ENCODE measurements around the gene C17orf50. TPM values are rescaled to one million over a fixed set of nuclear protein-coding genes. Genes with fewer than 3 reads are reported as not detected.

C17orf50 gene
- total and polyA plus RNA-seq, 2 of the 13 experiments (the other 11 are each of a cell fraction or from before 2014, with no cell fraction given): not detected

DNA sequence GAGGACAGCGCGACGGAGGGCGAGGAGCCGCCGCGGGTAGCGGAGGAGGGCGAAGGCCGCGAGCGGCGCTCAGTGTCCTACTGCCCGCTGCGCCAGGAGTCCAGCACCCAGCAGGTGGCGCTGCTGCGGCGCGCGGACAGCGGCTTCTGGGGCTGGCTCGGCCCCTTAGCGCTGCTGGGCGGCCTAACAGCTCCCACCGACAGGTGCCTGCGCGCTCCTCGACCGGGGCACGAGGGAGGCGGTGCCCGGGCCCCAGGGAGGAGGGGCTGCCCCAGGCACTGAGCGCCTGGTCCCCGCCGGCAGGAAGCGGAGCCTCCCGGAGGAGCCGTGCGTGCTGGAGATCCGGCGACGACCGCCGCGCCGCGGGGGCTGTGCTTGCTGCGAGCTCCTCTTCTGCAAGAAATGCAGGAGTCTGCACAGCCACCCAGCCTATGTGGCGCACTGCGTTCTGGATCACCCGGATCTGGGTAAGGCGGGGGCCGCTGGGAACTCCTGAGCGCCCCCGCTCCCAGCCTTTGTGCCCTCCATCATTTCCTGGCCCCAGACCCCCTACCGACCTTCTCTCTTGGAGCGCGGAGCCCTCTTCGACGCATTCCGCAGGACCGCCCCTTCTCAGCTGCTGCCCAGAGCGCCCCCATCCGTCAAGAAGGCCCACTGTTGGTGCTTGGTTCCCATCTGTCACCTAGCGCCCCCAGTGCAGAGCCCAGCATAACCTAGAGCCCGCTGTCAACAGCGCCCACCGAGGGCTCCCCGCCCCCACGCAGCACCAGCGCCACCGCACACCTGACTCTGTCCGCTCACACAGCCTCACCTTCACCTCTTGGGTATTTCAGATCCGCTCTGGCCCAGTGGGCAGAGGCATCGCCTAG lies 3.7 kb downstream of the C17orf50 start (continued):
- TF ChIP-seq MXD1 (CRISPR knock-in tag; IDR thresholded peaks at IDR 0.05): peak; percentile 34; the same call in 1 of the 2 replicates
- TF ChIP-seq RBM39 (IDR thresholded peaks at IDR 0.05; ENCODE audit: low read depth, low read length, poor library complexity, severe bottlenecking): peak; percentile 76
- no peak for TF ChIP-seq THYN1 (CRISPR knock-in tag; IDR thresholded peaks at IDR 0.05; ENCODE audit: borderline replicate concordance, low read depth)
- 0 out of 2 replicates have a peak, but pooled peaks have one; percentile 19 for TF ChIP-seq ZNF629 (CRISPR knock-in tag; conservative IDR thresholded peaks at IDR 0.05)
- TF ChIP-seq ZNF782 (CRISPR knock-in tag; IDR thresholded peaks at IDR 0.05; ENCODE audit: borderline replicate concordance): peak; percentile 93; the same call in 1 of the 2 replicates
- TF ChIP-seq, protein P1, sequence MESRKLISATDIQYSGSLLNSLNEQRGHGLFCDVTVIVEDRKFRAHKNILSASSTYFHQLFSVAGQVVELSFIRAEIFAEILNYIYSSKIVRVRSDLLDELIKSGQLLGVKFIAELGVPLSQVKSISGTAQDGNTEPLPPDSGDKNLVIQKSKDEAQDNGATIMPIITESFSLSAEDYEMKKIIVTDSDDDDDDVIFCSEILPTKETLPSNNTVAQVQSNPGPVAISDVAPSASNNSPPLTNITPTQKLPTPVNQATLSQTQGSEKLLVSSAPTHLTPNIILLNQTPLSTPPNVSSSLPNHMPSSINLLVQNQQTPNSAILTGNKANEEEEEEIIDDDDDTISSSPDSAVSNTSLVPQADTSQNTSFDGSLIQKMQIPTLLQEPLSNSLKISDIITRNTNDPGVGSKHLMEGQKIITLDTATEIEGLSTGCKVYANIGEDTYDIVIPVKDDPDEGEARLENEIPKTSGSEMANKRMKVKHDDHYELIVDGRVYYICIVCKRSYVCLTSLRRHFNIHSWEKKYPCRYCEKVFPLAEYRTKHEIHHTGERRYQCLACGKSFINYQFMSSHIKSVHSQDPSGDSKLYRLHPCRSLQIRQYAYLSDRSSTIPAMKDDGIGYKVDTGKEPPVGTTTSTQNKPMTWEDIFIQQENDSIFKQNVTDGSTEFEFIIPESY (CRISPR knock-in tag; IDR thresholded peaks at IDR 0.05): no peak
- TF ChIP-seq RFXAP (CRISPR knock-in tag; IDR thresholded peaks at IDR 0.05; ENCODE audit: borderline replicate concordance): 0 out of 2 replicates have a peak, but pooled peaks have one; percentile 60
- TF ChIP-seq MATR3 (CRISPR knock-in tag; IDR thresholded peaks at IDR 0.05): no peak
- peak; percentile 34 for TF ChIP-seq SP2 (CRISPR knock-in tag; IDR thresholded peaks at IDR 0.05)
- TF ChIP-seq ZBTB2 (CRISPR knock-in tag; IDR thresholded peaks at IDR 0.05; ENCODE audit: low read depth): no peak
- TF ChIP-seq TEAD2 (CRISPR knock-in tag; IDR thresholded peaks at IDR 0.05): no peak
- peak; percentile 97 for TF ChIP-seq ZSCAN20 (CRISPR knock-in tag; IDR thresholded peaks at IDR 0.05; ENCODE audit: borderline replicate concordance)
- TF ChIP-seq ZNF230 (CRISPR knock-in tag; IDR thresholded peaks at IDR 0.05): peak; percentile 82; the same call in 1 of the 2 replicates
- peak; percentile 33; the same call in 1 of the 2 replicates for TF ChIP-seq ZNF674 (CRISPR knock-in tag; IDR thresholded peaks at IDR 0.05; ENCODE audit: low read depth)
- no peak; the same call in 1 of the 2 replicates for TF ChIP-seq ZNF816 (CRISPR knock-in tag; IDR thresholded peaks at IDR 0.05; ENCODE audit: borderline replicate concordance)
- TF ChIP-seq, protein P2, sequence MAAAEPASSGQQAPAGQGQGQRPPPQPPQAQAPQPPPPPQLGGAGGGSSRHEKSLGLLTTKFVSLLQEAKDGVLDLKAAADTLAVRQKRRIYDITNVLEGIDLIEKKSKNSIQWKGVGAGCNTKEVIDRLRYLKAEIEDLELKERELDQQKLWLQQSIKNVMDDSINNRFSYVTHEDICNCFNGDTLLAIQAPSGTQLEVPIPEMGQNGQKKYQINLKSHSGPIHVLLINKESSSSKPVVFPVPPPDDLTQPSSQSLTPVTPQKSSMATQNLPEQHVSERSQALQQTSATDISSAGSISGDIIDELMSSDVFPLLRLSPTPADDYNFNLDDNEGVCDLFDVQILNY (CRISPR knock-in tag; conservative IDR thresholded peaks at IDR 0.05): 0 out of 2 replicates have a peak, but pooled peaks have one; percentile 46
- TF ChIP-seq, protein P3, sequence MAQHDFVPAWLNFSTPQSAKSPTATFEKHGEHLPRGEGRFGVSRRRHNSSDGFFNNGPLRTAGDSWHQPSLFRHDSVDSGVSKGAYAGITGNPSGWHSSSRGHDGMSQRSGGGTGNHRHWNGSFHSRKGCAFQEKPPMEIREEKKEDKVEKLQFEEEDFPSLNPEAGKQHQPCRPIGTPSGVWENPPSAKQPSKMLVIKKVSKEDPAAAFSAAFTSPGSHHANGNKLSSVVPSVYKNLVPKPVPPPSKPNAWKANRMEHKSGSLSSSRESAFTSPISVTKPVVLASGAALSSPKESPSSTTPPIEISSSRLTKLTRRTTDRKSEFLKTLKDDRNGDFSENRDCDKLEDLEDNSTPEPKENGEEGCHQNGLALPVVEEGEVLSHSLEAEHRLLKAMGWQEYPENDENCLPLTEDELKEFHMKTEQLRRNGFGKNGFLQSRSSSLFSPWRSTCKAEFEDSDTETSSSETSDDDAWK (CRISPR knock-in tag; IDR thresholded peaks at IDR 0.05): no peak
- TF ChIP-seq, protein P4, sequence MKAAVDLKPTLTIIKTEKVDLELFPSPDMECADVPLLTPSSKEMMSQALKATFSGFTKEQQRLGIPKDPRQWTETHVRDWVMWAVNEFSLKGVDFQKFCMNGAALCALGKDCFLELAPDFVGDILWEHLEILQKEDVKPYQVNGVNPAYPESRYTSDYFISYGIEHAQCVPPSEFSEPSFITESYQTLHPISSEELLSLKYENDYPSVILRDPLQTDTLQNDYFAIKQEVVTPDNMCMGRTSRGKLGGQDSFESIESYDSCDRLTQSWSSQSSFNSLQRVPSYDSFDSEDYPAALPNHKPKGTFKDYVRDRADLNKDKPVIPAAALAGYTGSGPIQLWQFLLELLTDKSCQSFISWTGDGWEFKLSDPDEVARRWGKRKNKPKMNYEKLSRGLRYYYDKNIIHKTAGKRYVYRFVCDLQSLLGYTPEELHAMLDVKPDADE (CRISPR knock-in tag; IDR thresholded peaks at IDR 0.05): peak; percentile 74; the same call in 1 of the 2 replicates
- no peak for TF ChIP-seq CBX1 (IDR thresholded peaks at IDR 0.05; ENCODE audit: low read depth)
- no peak for TF ChIP-seq DNMT3B (CRISPR knock-in tag; conservative IDR thresholded peaks at IDR 0.05)
- no peak for TF ChIP-seq CHCHD3 (CRISPR knock-in tag; IDR thresholded peaks at IDR 0.05)
